ENCODE data around the gene CD93. TPM values are rescaled to one million over a fixed set of nuclear protein-coding genes. Genes with fewer than 3 reads are reported as not detected.

Gene CD93
- total RNA-seq, 1 experiment from 2014 or later, result not detected

- no peak for DNase-seq
- Histone ChIP-seq H3K27ac (ENCODE audit: low read length) (no peak overlapping the region), H3K9me3 (ENCODE audit: low read length) (no peaks in the 10 kb centered on the region), H3K9me2 (replicated peaks; ENCODE audit: low read length) (no peaks in the 10 kb centered on the region), H4K20me1 (ENCODE audit: low read length) (no peaks in the 10 kb centered on the region), H3F3A (ENCODE audit: low read length, unreplicated experiment) (no peaks in the 10 kb centered on the region), H3K36me3 (ENCODE audit: low read depth, low read length) (no peaks in the 10 kb centered on the region), H3K4me2 (ENCODE audit: low read length) (no peak overlapping the region), H3K4me3 (ENCODE audit: low read length) (no peak overlapping the region), H3K4me1 (ENCODE audit: insufficient read depth, low read length) (no peaks in the 10 kb centered on the region), H3K79me2 (ENCODE audit: low read length) (no peaks in the 10 kb centered on the region), H2AFZ (ENCODE audit: low read length) (no peak overlapping the region), H3K9ac (ENCODE audit: low read length) (no peak overlapping the region), H3K27me3 (ENCODE audit: low read length) (peaks cover 20% of the 10 kb centered on the region)
- no peak for ATAC-seq
- TF ChIP-seq EZH2 (IDR thresholded peaks at IDR 0.05; ENCODE audit: low read length, unreplicated experiment) (no peak), CTCF (conservative IDR thresholded peaks at IDR 0.05; ENCODE audit: low read depth, low read length) (peak; percentile 16; the same call in 1 of the 2 replicates)
- POLR2A ChIA-PET (ENCODE audit: unreplicated experiment), result no interaction called here
- intact Hi-C loops (cut with micrococcal nuclease), result no loop called here
- CTCF ChIA-PET, result no interaction called here
- no TSS peak for BruUV-seq (replicated peaks)
Observed at GRCh38 chr20:23074052-23074451, 12.1 kb downstream of the CD93 start.

GRCh38 chr20:23072892-23073586 lies 13.1 kb downstream of the CD93 start:
- Histone ChIP-seq H3K36me3 (ENCODE audit: low read depth, low read length) (no peaks in the 10 kb centered on the region), H3K27me3 (ENCODE audit: low read length) (peaks cover 16% of the 10 kb centered on the region), H3K27ac (ENCODE audit: low read length) (no peak overlapping the region), H3K4me2 (ENCODE audit: low read length) (no peak overlapping the region), H3K4me3 (ENCODE audit: low read length) (no peak overlapping the region), H2AFZ (ENCODE audit: low read length) (no peak overlapping the region), H3F3A (ENCODE audit: low read length, unreplicated experiment) (no peaks in the 10 kb centered on the region), H3K9me2 (replicated peaks; ENCODE audit: low read length) (no peaks in the 10 kb centered on the region), H3K4me1 (ENCODE audit: insufficient read depth, low read length) (no peaks in the 10 kb centered on the region), H3K9ac (ENCODE audit: low read length) (no peak overlapping the region), H4K20me1 (ENCODE audit: low read length) (no peaks in the 10 kb centered on the region), H3K9me3 (ENCODE audit: low read length) (no peaks in the 10 kb centered on the region), H3K79me2 (ENCODE audit: low read length) (no peaks in the 10 kb centered on the region)
- BruUV-seq (replicated peaks), result no TSS peak
- DNase-seq (no peak), ATAC-seq (no peak)
- intact Hi-C loops (cut with micrococcal nuclease), result no loop called here
- ChIA-PET POLR2A (ENCODE audit: unreplicated experiment) (no interaction called here), CTCF (no interaction called here)
- TF ChIP-seq EZH2phosphoT487 (IDR thresholded peaks at IDR 0.05; ENCODE audit: borderline replicate concordance, low read length) (no peak), EZH2 (IDR thresholded peaks at IDR 0.05; ENCODE audit: low read length, unreplicated experiment) (no peak), CTCF (conservative IDR thresholded peaks at IDR 0.05; ENCODE audit: low read depth, low read length) (no peak)

- Histone ChIP-seq H3K79me2 (ENCODE audit: low read length) (no peaks in the 10 kb centered on the region), H3F3A (ENCODE audit: low read length, unreplicated experiment) (no peaks in the 10 kb centered on the region), H3K4me1 (ENCODE audit: insufficient read depth, low read length) (no peaks in the 10 kb centered on the region), H3K27me3 (ENCODE audit: low read length) (peaks cover 8% of the 10 kb centered on the region; the same call in 1 of the 2 replicates), H3K9me2 (replicated peaks; ENCODE audit: low read length) (no peaks in the 10 kb centered on the region), H4K20me1 (ENCODE audit: low read length) (no peaks in the 10 kb centered on the region), H3K4me2 (ENCODE audit: low read length) (no peak overlapping the region), H3K27ac (ENCODE audit: low read length) (no peak overlapping the region), H3K9me3 (ENCODE audit: low read length) (no peaks in the 10 kb centered on the region), H3K4me3 (ENCODE audit: low read length) (no peak overlapping the region), H2AFZ (ENCODE audit: low read length) (no peak overlapping the region), H3K36me3 (ENCODE audit: low read depth, low read length) (no peaks in the 10 kb centered on the region), H3K9ac (ENCODE audit: low read length) (no peak overlapping the region)
- CTCF ChIA-PET, result no interaction called here
- POLR2A ChIA-PET (ENCODE audit: unreplicated experiment), result no interaction called here
- TF ChIP-seq EZH2phosphoT487 (IDR thresholded peaks at IDR 0.05; ENCODE audit: borderline replicate concordance, low read length) (no peak), CTCF (conservative IDR thresholded peaks at IDR 0.05; ENCODE audit: low read depth, low read length) (no peak), EZH2 (IDR thresholded peaks at IDR 0.05; ENCODE audit: low read length, unreplicated experiment) (no peak)
- ATAC-seq, result no peak
- no peak for DNase-seq
- BruUV-seq (replicated peaks), result no TSS peak
- intact Hi-C loops (cut with micrococcal nuclease), result no loop called here
Observed at GRCh38 chr20:23071996-23072395, 14.1 kb downstream of the CD93 start.
